Esophagus muscularis mucosa (tissue), 4 donors: ENCODE results near the gene TAF1C. TPM values are rescaled to one million over a fixed set of nuclear protein-coding genes. Genes with fewer than 3 reads are reported as not detected.

Experiments used
- DNase-seq: peaks from one replicate; pipeline ENCODE4 v3.0.0-alpha.2; 2017; ENCODE audit errors: extremely low spot score
- H3K27ac ChIP-seq, 4 donors: fragments of 200-600 bp; sonication (generic); replicated peaks in 1 of 4; 1 replicate in 3 of 4; 2 replicates in 1 of 4; pipeline ENCODE4 v1.5.1; 2016 to 2019; ENCODE audit warnings: mild to moderate bottlenecking in 1 of 4
- H3K27me3 ChIP-seq, 4 donors: fragments of 200-600 bp; sonication (generic); one replicate each; pipeline versions ENCODE4 v1.5.1 to v1.6.0; 2016 to 2019
- H3K36me3 ChIP-seq, 4 donors: fragments of 200-600 bp; sonication (generic); one replicate each; pipeline ENCODE4 v1.5.1; 2016 to 2019
- H3K4me1 ChIP-seq, 4 donors: fragments of 200-600 bp; sonication (generic); one replicate each; pipeline ENCODE4 v1.5.1; 2016 to 2019
- H3K4me3 ChIP-seq, 4 donors: fragments of 200-600 bp; sonication (generic); 1 replicate in 2 of 4; 2 replicates in 2 of 4; pipeline ENCODE4 v1.5.1; 2016 to 2019; ENCODE audit warnings: mild to moderate bottlenecking in 4 of 4, moderate library complexity in 1 of 4
- H3K9me3 ChIP-seq, 4 donors: fragments of 200-600 bp; sonication (generic); 1 replicate in 3 of 4; 2 replicates in 1 of 4; pipeline ENCODE4 v1.5.1; 2016 to 2019
- CTCF ChIP-seq, 3 experiments: fragments of 200-600 bp in 2 of 3; fragments of 450-650 bp in 1 of 3; sonication (generic) in 2 of 3; IDR thresholded peaks; one replicate each; pipeline ENCODE4 v1.5.1; 2017 to 2019; ENCODE audit warnings: antibody characterized with exemption in 3 of 3, mild to moderate bottlenecking in 2 of 3, moderate library complexity in 1 of 3
- EP300 ChIP-seq: sonication (generic); formaldehyde crosslinking; IDR thresholded peaks from one replicate; pipeline ENCODE4 v1.6.1; 2017; ENCODE audit warnings: antibody characterized with exemption
- POLR2A ChIP-seq: fragments of 450-650 bp; IDR thresholded peaks from one replicate; pipeline ENCODE4 v1.6.1; 2017; ENCODE audit warnings: antibody characterized with exemption, moderate library complexity, mild to moderate bottlenecking, low read depth
- POLR2AphosphoS5 ChIP-seq, 2 donors: sonication (generic); formaldehyde crosslinking; IDR thresholded peaks; one replicate each; pipeline ENCODE4 v1.6.1; 2017; ENCODE audit warnings: antibody characterized with exemption in 2 of 2
- WGBS: methylation state at CpG from one replicate; pipeline ENCODE4 v1.1.5; 2018; 5-methylcytosine and 5-hydroxymethylcytosine counted together
- intact Hi-C: fragments of 100-400 bp; cut with DNase I; formaldehyde crosslinking; loops from one replicate; pipeline ENCODE4 v1.15.1; 2023
- total RNA-seq, 4 donors: library from RNA; depleted of rRNA; stranded (reverse); fragments of >200 nt; gene quantifications; one replicate each; pipeline versions ENCODE4 v1.1.0 to v1.2.1, GENCODE V29; 2016

Gene TAF1C
- total RNA-seq, 4 donors from 2014 or later: 15.6 to 39.6 (median 21.8) TPM

- Histone ChIP-seq H3K36me3 (no peaks in the 10 kb centered on the region), H3K9me3 (no peaks in the 10 kb centered on the region), H3K4me3 (peak overlapping the region; percentile 88 to 99 (median 96)), H3K27me3 (no peaks in the 10 kb centered on the region), H3K27ac (peak overlapping the region; percentile 65 to 84 (median 75)), H3K4me1 (peaks cover 3 to 21% (median 18%) of the 10 kb centered on the region in 4 donors)
- TF ChIP-seq EP300 (no peak), POLR2AphosphoS5 (IDR thresholded peaks at IDR 0.05) (no peak), CTCF (IDR thresholded peaks at IDR 0.05) (peak in 1 of 3 experiments; percentile 7), POLR2A (no peak)
- 3% methylated on average over 30 of the region's 39 CpGs for WGBS
- DNase-seq: no peak
- intact Hi-C loops: no loop called here
Observed at GRCh38 chr16:84144209-84144858, 42.5 kb downstream of the TAF1C start.

- Histone ChIP-seq H3K36me3 (no peaks in the 10 kb centered on the region), H3K27ac (no peak overlapping the region), H3K4me3 (peak overlapping the region; percentile 88 to 99 (median 96)), H3K4me1 (peaks cover 3 to 21% (median 18%) of the 10 kb centered on the region in 4 donors), H3K9me3 (no peaks in the 10 kb centered on the region), H3K27me3 (no peaks in the 10 kb centered on the region)
- 32% methylated on average over 13 of the region's 13 CpGs for WGBS
- intact Hi-C loops: no loop called here
- TF ChIP-seq POLR2A (no peak), EP300 (no peak), POLR2AphosphoS5 (IDR thresholded peaks at IDR 0.05) (no peak), CTCF (IDR thresholded peaks at IDR 0.05) (no peak)
- DNase-seq: no peak
Observed at GRCh38 chr16:84143784-84144199, 43.1 kb downstream of the TAF1C start.

- H3K27me3 ChIP-seq: no peaks in the 10 kb centered on the region
- H3K4me1 ChIP-seq: peaks cover 3 to 21% (median 18%) of the 10 kb centered on the region in 4 donors
- intact Hi-C loops: no loop called here
- TF ChIP-seq POLR2A (no peak), POLR2AphosphoS5 (IDR thresholded peaks at IDR 0.05) (no peak), CTCF (IDR thresholded peaks at IDR 0.05) (no peak), EP300 (no peak)
- no peak for DNase-seq
- no peaks in the 10 kb centered on the region for H3K9me3 ChIP-seq
- no peak overlapping the region for H3K4me3 ChIP-seq
- 89% methylated on average over 1 of the region's 1 CpG for WGBS
- H3K36me3 ChIP-seq: no peaks in the 10 kb centered on the region
- H3K27ac ChIP-seq: no peak overlapping the region
Observed at GRCh38 chr16:84143081-84143480, 43.8 kb downstream of the TAF1C start.

- Histone ChIP-seq H3K4me1 (peaks cover 3 to 23% (median 18%) of the 10 kb centered on the region in 4 donors), H3K27me3 (no peaks in the 10 kb centered on the region), H3K9me3 (no peaks in the 10 kb centered on the region), H3K4me3 (no peak overlapping the region), H3K27ac (no peak overlapping the region), H3K36me3 (no peaks in the 10 kb centered on the region)
- no peak for TF ChIP-seq POLR2AphosphoS5 (IDR thresholded peaks at IDR 0.05)
- TF ChIP-seq CTCF (IDR thresholded peaks at IDR 0.05): no peak
- no peak for TF ChIP-seq POLR2A
- TF ChIP-seq EP300: no peak
- DNase-seq: no peak
- intact Hi-C loops: no loop called here
- 79% methylated on average over 11 of the region's 13 CpGs for WGBS
Observed at GRCh38 chr16:84141143-84141670, 45.6 kb downstream of the TAF1C start.
